Left forelimb (tissue), 1 donor: ENCODE data around the gene SSH2.
"Not testable (repeated sequence)": the region's sequence is repeated elsewhere in the genome, so short reads cannot be mapped to it uniquely, and the experiment has no call there.

Experiments
- DNase-seq: peaks from one replicate; pipeline ENCODE4 v3.0.0-alpha.2; 2018; ENCODE audit warnings: low spot score

SSH2 gene

DNA sequence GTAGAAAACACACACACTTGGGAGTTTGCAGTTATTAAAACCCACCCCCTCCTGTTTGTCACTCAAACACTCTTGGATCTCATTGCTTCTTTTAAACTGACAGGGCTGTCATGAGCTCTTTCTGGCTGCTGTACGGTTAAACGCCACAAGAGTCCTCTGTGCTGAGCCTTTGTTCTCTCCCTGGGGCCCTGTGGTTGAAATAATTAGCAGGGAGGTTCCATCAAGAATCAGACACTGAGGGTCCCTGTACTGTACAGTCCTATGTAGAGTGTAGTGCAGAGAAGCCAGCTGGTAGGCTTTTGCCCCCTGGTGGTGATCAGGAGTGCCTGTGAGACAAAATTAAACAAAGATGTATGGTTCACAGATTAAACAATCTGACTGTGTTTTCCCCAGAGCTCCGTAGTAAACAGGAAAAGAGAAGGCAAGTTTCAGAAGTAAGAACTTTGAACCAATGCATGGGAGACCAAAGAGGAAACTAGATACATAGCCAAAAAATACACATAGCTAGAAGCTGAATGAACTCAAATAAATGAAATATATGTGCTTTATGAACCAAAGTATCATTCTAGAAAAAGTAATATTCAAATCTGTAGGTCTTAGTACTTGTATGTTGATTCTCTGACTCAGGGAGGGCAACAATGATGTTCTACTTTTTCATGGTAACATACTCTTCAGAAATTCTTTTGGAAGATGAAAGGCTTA is 1.4 kb upstream of the SSH2 start:
- peak; percentile 70 for DNase-seq

DNA sequence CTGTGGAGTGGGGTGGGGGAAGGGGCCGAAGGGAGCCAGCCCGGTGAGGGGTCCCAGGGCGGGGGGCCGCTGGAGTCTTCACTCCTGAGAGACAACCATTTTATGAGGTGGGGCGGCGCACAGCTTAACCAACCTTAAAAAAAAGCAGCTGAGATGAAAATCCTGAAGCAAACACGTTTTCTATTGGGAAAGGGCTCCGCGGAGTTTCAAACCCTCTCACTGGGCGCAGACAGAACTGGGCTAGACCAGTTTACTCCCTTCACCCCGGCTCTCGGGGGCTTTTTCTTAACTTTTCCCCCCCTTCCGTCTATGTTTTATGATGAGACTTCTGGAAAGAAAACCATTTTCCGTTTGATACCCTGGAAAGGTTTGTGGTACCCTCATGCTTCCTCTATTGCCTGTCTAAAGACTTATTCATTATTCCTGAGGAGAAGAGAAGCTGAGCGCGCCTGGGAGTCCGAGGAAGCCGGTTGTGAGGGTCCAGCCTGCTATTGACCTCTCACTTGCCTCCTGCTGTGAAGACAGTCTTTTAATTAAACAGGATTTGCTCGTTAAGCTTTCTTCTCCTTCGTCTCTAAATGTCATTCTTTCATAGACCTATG is 482 bp upstream of the SSH2 start:
- DNase-seq: no peak

DNA sequence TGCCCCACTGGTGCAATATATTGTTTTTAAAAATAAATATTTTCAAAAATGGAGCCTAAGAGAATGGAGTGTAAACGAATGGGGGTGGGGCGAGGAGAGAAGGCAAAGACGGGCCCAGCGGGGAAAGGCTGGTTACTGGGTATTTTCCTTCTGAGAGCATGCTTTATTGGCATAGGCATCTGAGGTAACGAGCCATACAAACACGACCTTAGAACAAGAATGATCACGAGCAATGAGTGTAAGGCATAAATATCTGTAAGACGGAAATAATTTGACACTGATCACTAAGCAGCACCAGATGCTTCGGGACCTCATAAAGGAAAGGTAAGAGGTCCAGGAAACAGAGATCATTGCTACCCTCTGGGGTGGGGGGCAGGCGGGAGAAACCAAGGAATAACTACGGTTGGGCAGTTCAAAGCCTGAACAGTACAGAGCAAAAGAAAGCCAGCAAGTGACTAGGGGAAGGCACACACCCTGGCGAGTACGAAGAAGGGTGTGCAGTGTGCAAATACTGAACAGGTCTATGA is 959 bp downstream of the SSH2 start:
- no peak for DNase-seq

- DNase-seq: no peak
Observed at GRCh38 chr17:29927546-29927945, 2.5 kb downstream of the SSH2 start.

DNA sequence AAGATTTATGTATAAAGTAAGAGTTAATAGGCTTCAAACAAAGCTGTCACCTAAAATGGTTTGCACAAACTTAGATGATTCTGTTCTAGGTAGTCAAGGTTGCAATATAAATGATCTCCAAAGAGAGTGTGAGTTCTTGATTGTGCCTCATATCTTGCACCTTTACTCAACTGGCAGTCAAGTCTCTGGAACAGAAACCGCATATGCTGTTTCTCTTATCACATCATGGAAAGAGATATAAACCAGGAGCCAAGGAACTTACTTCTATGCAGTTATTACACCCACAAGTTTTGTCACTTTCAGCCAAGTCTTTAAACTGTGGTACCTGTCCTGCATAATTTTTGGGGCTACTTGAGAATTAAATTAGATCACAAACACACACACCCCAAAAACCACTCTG is 5.2 kb downstream of the SSH2 start:
- DNase-seq: no peak

- no peak for DNase-seq
Observed at GRCh38 chr17:29918922-29919856, 10.8 kb downstream of the SSH2 start.

GRCh38 chr17:29918016-29918415 is 12.0 kb downstream of the SSH2 start:
- no peak for DNase-seq

- no peak for DNase-seq
Observed at GRCh38 chr17:29914819-29915537, 15.1 kb downstream of the SSH2 start.

- no peak for DNase-seq
Observed at GRCh38 chr17:29911641-29912177, 18.3 kb downstream of the SSH2 start.

- no peak for DNase-seq
Observed at GRCh38 chr17:29909236-29910003, 20.6 kb downstream of the SSH2 start.

DNA sequence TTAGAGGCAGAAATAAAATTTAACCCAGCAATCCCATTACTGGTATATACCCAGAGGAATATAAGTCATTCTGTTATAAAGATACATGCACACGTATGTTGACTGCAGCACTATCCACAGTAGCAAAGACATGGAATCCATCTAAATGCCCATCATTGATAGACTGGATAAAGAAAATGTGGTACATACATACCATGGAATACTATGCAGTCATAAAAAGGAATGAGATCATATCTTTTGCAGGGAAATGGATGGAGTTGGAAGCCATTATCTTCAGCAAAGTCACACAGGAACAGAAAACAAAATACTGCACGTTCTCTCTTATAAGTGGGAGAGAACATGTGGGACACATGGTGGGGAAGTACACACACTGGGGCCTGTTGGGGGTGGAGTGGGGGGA is 23.1 kb downstream of the SSH2 start:
- DNase-seq: no peak

GRCh38 chr17:29905879-29906167 is 24.2 kb downstream of the SSH2 start:
- DNase-seq: no peak

GRCh38 chr17:29905086-29905878 is 24.7 kb downstream of the SSH2 start:
- no peak for DNase-seq

DNA sequence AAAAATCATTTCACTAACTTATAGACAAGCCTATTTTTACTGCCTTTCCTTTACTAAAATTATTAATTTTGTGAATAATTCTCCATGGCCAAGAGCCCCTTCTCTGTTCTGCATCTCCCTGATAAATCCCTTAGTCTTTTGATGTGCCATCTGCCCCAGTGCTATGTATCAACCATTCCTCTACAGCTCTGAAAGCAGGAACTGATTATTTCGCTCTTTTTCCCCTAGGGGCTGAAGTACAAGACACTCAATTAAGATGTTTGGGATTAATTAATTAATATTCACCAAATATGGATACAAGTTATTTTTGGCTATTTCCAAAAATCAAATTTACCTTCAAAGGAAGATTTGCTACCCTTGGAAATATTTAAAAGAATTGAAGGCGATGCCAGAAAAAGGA is 26.6 kb downstream of the SSH2 start:
- DNase-seq: no peak

DNA sequence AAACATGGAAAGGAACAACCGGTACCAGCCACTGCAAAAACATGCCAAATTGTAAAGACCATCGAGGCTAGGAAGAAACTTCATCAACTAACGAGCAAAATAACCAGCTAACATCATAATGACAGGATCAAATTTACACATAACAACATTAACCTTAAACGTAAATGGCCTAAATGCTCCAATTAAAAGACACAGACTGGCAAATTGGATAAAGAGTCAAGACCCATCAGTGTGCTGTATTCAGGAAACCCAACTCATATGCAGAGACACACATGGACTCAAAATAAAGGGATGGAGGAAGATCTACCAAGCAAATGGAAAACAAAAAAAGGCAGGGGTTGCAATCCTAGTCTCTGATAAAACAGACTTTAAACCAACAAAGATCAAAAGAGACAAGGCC is 32.9 kb downstream of the SSH2 start:
- not testable (repeated sequence) for DNase-seq

DNA sequence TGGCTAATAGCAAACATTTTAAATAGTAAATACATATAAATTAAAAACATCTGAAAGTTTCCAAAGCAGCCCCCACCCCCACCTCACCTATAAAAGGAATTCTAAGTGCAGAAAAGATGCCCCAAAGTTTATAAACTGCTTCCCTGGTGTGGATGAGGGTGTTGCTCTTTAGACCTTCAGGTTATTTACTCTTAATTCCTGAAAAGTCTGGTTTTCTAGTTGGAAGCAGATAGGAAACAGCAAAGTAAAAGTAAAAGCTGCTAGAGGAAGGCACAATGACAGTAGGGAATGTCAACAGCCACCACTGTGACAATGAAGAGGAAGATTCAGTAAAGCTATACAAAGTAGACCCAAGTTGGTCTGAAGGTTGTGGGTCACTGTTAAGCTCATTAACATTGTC is 37.8 kb downstream of the SSH2 start:
- no peak for DNase-seq

GRCh38 chr17:29891131-29891530 is 38.9 kb downstream of the SSH2 start:
- DNase-seq: no peak

DNA sequence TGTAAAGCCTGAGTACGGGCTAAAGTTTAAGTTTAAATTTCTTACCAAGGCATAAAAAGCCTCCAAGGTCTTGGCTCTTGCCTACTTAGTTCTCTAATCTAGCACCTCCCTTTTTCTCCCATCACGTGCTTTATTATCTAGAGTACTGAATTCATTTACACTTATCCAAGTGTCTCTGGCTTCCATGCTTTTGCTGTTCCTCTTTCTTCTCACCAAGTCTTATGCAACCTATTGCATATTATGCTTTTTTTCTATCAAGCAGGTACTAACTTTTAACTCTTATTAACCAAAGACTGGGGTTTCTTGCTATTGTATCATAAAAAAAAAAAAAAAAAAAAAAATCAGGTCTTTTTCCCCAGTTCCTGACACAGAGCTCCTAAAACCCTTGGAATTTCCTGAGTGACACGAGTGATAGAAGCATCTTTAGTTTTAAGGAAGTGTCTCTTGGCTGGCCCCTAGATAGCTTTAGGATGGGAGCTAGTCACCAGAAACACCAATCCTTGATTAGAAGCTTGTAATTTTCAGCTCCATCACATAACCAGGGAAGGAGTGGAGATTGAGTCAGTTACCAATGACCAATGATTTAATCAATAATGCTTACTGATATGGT is 44.9 kb downstream of the SSH2 start:
- no peak for DNase-seq

GRCh38 chr17:29883497-29883896 is 46.5 kb downstream of the SSH2 start:
- DNase-seq: no peak

- DNase-seq: no peak
Observed at GRCh38 chr17:29881256-29881655, 48.8 kb downstream of the SSH2 start.
